BE2C (cell line): Measurements from ENCODE around the gene POLE.

ENCODE experiments used
- DNase-seq: peaks from one replicate; pipeline ENCODE4 v3.0.0-alpha.2; 2020
- H3K27me3 ChIP-seq: fragments of 250-450 bp; sonication (Bioruptor Pico); 2 replicates; pipeline ENCODE4 v1.5.1; 2020; ENCODE audit warnings: mild to moderate bottlenecking
- H3K36me3 ChIP-seq: fragments of 250-450 bp; sonication (Bioruptor Pico); 2 replicates; pipeline ENCODE4 v1.5.1; 2020; ENCODE audit warnings: mild to moderate bottlenecking
- H3K4me1 ChIP-seq: fragments of 250-450 bp; sonication (Bioruptor Pico); 2 replicates; pipeline ENCODE4 v1.5.1; 2020
- H3K4me3 ChIP-seq: 2 replicates; pipeline ENCODE4 v1.5.1; 2011; ENCODE audit warnings: low read depth, low read length
- H3K9me3 ChIP-seq: fragments of 250-450 bp; sonication (Bioruptor Pico); 2 replicates; pipeline ENCODE4 v1.5.1; 2020
- TF ChIP-seq, protein P1 (sequence below): IDR thresholded peaks from 2 replicates; pipeline ENCODE4 v1.5.1; 2012; ENCODE audit warnings: mild to moderate bottlenecking, low read depth, low read length

The POLE gene

DNA sequence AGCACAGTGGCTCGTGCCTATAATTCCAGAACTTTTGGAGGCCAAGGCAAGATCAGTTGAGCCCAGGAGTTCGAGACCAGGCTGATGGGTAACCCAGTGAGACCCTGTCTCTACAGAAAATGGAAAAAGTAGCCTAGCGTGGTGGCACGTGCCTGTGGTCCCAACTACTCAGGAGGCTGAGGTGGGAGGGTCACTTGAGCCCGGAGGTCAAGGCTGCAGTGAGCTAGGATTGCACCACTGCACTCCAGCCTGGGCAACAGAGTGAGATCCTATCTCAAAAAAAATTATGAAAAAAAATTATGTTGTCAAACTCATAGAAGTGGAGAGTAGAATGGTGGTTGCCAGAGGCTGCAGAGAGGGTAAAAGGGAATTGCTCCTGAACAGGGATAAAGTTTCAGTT lies 73.1 kb downstream of the POLE start:
- H3K27me3 ChIP-seq, result peaks cover 67% of the 10 kb centered on the region

DNA sequence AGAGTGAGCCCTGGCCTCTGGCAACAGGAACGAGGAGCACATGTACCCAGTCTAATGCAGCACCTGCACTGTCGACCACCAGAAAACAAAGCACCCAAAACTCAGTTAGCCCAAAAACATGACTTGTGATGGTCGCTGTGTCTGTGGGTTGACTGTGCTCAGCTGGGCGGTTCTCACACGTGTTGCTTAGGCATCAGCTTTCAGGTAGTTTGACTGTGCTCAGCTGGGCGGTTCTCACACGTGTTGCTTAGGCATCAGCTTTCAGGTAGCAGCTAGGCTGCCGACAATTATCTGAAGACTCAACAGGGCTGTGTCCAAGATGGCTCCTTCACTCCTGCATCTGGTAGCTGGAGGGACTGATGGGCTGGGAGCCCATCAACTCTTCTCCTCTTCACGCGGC lies 75.5 kb downstream of the POLE start:
- peaks cover 69% of the 10 kb centered on the region for H3K27me3 ChIP-seq
- no peaks in the 10 kb centered on the region for H3K4me1 ChIP-seq
- peaks cover 8% of the 10 kb centered on the region for H3K9me3 ChIP-seq
- no peak overlapping the region for H3K4me3 ChIP-seq
- TF ChIP-seq, protein P1, sequence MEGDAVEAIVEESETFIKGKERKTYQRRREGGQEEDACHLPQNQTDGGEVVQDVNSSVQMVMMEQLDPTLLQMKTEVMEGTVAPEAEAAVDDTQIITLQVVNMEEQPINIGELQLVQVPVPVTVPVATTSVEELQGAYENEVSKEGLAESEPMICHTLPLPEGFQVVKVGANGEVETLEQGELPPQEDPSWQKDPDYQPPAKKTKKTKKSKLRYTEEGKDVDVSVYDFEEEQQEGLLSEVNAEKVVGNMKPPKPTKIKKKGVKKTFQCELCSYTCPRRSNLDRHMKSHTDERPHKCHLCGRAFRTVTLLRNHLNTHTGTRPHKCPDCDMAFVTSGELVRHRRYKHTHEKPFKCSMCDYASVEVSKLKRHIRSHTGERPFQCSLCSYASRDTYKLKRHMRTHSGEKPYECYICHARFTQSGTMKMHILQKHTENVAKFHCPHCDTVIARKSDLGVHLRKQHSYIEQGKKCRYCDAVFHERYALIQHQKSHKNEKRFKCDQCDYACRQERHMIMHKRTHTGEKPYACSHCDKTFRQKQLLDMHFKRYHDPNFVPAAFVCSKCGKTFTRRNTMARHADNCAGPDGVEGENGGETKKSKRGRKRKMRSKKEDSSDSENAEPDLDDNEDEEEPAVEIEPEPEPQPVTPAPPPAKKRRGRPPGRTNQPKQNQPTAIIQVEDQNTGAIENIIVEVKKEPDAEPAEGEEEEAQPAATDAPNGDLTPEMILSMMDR, result no peak
- no peak for DNase-seq
- no peaks in the 10 kb centered on the region for H3K36me3 ChIP-seq

More for the DNA sequence above, 73.1 kb downstream of the POLE start:
- DNase-seq, result no peak
- Histone ChIP-seq H3K36me3 (no peaks in the 10 kb centered on the region), H3K4me1 (no peaks in the 10 kb centered on the region), H3K9me3 (peaks cover 11% of the 10 kb centered on the region), H3K4me3 (no peak overlapping the region)
- TF ChIP-seq, protein P1, result no peak

DNA sequence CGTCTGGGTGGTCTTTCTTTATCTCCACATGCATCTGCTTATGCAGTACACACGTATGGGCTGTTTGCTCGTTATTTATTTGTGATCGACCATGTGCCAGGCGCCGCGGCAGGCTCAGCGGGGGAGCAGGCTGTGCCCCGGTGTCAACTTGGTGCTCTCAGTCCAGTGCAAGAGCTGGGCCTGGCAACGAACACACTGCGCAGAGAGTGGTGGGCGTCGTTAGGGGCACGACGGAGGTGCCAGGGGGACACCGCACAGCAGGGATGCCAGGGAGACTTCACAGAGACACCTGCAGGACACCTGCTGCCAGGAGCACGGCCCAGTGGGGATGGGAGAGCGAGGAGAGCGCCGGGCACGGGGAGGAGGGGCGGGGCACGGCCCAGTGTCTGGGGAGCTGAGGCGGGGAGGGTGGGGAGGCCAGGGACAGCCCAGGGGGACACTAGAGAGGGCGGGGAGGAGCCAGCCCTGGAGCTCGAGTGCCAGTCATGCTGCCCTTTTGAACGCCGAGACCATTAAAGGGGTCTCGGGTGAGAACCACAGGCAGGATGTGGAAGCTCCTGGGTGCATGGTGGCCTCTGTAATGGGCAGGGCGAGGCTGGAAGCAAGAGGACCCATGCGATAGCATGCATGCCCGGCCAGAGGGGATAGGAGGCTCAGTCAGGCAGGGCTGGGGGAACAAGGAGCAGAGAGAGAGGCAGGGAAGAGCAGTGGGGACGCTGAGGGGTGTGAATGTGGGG lies 76.1 kb downstream of the POLE start:
- no peak for DNase-seq
- H3K36me3 ChIP-seq, result no peaks in the 10 kb centered on the region
- no peak overlapping the region for H3K4me3 ChIP-seq
- peaks cover 5% of the 10 kb centered on the region for H3K9me3 ChIP-seq
- H3K27me3 ChIP-seq, result peaks cover 69% of the 10 kb centered on the region
- H3K4me1 ChIP-seq, result no peaks in the 10 kb centered on the region
- TF ChIP-seq, protein P1, result no peak

DNA sequence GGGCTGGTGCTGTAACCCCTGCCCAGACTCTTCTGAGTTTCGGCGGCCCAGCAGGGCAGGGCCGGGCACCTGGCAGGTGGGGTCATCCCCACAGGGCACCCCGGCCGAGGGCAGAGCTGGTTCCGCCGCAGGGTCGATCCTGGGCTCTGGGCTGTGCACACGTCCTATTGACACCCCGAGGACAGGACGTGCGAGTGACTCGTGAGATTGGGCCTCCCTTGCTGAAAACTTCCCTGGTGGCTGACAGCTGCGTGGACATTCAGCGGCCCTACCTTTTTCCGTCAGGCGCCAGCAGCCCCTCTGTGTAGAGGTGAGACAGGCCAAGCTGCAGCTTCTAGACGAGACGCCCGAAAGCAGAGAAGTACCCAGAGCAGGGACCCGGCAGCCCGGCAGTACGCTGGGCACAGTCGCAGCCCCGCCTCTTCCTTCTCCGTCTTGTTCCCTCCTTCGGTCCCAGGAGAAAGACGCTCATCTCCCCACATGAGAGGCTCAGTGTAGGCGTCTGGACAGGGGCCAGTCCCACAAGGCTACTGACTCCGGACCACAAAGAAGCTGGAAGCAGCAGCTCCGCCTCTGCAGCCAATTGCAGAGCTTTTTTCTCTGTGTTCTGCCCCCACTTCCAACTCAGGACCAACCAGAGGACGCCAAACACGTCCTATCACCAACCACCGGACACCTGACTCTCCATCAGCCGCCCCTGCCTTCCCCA lies 76.9 kb downstream of the POLE start, which contains the start of gene LRCOL1:
Gene LRCOL1, minus strand, starts transcription at position 532 of the 709 bp plus-strand sequence. CDS start 4,331 bp downstream, outside the sequence.
- Histone ChIP-seq H3K9me3 (peaks cover 4% of the 10 kb centered on the region), H3K4me1 (no peaks in the 10 kb centered on the region), H3K36me3 (no peaks in the 10 kb centered on the region), H3K27me3 (peaks cover 69% of the 10 kb centered on the region), H3K4me3 (no peak within 1 kb of the TSS)
- TF ChIP-seq, protein P1, result no peak
- DNase-seq, result no peak

DNA sequence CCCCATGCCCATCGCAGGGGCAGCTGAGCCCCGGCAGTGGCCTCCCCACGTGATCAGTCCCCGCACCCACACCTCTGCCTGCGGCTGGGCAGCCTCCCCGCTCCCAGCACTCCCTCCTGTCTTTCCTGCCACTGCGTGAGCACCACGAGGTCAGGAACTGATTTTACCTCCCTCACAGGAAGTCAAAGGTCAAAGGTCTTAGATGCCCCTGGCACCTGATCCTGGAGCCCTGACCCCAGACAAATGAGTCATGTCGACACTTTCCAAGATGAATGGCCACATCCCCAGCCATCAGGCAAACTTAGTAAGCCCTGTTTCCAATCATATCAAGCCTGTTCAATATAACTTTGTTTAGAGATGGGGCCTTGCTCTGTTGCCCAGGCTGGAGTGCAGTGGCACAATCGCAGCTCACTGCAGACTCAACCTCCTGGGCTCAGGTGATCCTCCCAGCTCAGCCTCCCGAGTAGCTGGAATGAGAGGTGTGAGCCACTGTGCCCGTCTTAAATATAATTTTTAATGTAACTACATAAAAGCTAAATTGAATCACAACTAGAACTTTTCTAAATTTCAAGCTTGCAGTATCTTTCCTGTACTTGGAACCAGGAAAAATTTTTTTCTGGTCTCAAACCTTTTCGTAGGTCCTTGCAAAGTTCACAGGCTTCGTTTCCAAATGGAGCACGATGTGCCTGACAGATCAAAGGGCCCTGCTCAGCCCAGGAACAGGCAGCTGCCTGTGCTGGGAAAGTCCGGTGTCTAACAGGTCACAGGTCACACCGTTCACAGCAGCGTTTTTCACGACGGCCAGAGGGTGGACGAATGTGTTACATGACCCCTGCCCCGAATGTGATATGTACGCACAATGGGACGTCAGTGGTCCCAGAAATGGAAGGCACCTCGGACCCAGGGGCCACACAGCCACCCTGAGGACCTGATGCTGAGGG lies 78.6 kb downstream of the POLE start:
- peaks cover 80% of the 10 kb centered on the region for H3K27me3 ChIP-seq
- DNase-seq, result no peak
- TF ChIP-seq, protein P1, result no peak
- H3K36me3 ChIP-seq, result no peaks in the 10 kb centered on the region
- H3K4me3 ChIP-seq, result no peak overlapping the region
- H3K4me1 ChIP-seq, result no peaks in the 10 kb centered on the region
- H3K9me3 ChIP-seq, result peaks cover 4% of the 10 kb centered on the region
